22Rv1 (cell line): ENCODE data around the gene SGCD.

Source experiments
- CTCF ChIP-seq: fragments of 450-650 bp; IDR thresholded peaks from 2 replicates; pipeline ENCODE4 v1.5.1; 2017; ENCODE audit warnings: mild to moderate bottlenecking
- ZFX ChIP-seq: fragments of 450-650 bp; IDR thresholded peaks from 2 replicates; pipeline ENCODE4 v1.6.1; 2017; ENCODE audit warnings: antibody characterized with exemption, borderline replicate concordance

GRCh38 chr5:156582193-156582598, 255.2 kb downstream of the SGCD start:
- TF ChIP-seq CTCF (no peak), ZFX (no peak)
